Raji (cell line): ENCODE measurements around the gene RANBP1.

Source experiments
- POLR2A ChIP-seq: IDR thresholded peaks from 2 replicates; pipeline ENCODE4 v1.6.1; 2011; ENCODE audit warnings: low read depth, low read length, control low read depth; ENCODE audit not compliant: insufficient read depth

RANBP1 gene

DNA sequence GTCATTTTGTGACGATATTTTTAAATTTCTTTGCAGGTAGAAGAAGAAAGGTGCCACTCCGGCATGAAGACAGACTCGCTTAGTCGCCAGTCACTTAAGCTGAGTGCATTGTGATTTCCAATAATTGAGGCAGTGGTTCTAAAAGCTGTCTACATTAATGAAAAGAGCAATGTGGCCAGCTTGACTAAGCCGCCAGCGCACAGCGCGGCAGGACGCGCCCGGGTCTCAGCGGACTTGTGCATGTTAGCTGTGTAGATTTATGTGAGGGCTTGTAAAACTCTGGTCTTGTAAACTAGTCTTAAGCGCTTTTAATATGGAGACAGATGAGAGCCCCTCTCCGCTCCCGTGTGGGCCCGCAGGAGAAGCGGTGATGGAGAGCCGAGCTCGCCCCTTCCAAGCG lies 30.3 kb upstream of the RANBP1 start:
- TF ChIP-seq POLR2A, result no peak

DNA sequence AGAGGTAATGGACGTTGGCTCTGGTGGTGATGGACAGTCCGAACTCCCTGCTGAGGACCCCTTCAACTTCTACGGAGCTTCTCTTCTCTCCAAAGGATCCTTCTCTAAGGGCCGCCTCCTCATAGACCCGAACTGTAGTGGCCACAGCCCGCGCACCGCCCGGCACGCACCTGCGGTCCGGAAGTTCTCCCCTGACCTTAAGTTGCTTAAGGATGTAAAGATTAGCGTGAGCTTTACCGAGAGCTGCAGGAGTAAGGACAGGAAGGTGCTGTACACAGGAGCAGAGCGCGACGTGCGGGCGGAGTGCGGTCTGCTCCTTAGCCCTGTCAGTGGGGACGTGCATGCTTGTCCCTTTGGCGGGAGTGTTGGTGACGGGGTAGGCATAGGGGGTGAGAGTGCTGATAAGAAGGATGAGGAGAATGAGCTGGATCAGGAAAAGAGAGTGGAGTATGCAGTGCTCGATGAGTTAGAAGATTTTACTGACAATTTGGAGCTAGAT lies 29.8 kb upstream of the RANBP1 start:
- no peak for TF ChIP-seq POLR2A

GRCh38 chr22:20086763-20087162 lies 29.1 kb upstream of the RANBP1 start:
- TF ChIP-seq POLR2A, result no peak

DNA sequence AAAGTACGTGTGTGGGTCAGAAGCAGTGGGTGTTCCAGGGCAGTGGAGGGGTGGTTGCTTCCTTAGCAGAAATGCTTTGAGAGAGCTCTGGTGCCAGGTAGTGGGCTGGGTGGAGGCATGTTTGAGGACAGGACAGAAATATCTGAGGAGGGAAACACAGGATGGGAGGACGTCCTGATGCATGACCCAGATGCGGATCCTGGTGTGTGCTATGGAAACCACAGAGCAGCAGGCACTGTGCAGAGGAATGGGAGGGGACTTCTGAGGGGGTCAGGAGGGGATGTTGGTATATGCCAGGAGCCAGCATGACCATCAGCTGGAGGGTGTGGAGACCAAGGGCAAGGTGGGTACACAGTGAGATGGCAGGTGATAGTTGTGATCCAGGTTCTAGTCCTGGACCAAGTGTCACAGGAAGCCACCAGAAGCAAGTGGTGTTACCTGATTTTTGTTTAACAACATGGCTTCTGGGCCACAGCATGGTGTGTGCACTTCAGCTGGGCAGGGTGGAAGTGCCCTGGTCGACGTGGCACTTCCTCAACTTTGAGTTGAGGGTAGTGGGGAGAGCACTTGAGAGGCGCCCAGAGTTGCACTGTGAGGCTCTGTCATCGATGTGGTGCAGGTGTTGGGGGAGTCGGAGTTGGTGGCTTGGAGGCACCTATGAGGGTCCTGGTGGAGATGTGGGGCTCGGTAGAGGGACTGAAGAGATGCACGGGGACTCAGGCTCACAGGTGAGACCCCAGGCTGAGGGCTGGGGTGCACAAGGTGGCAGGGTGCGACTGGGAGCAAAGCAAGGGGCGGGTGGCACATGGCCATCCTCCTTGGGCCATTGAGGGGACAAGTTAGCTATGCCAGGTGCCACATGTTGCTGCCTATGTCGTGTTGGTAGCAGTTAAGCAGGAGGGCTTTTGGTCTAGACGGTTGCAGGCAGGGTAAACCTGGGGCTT lies 28.3 kb upstream of the RANBP1 start:
- no peak for TF ChIP-seq POLR2A

DNA sequence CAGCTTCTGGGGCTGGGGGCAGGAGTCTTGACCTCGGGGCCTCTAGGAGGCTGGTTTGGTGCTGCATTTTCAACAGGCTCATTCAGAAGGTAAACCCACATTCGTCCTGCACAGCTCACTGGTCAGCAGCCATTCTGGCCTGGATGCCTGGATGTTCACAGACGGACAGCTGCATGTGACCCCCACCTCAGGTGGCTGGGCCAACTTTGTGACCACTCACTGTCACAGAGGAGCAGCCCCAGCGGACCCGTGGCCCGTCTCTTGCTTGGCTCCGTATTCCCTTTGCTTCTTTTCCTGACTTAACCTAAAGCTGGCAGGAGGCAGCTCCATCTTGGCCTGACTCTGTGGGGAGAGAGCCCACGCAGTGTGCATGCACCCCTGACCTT lies 27.6 kb upstream of the RANBP1 start:
- no peak for TF ChIP-seq POLR2A

GRCh38 chr22:20089226-20089976 lies 26.5 kb upstream of the RANBP1 start:
- TF ChIP-seq POLR2A, result no peak

DNA sequence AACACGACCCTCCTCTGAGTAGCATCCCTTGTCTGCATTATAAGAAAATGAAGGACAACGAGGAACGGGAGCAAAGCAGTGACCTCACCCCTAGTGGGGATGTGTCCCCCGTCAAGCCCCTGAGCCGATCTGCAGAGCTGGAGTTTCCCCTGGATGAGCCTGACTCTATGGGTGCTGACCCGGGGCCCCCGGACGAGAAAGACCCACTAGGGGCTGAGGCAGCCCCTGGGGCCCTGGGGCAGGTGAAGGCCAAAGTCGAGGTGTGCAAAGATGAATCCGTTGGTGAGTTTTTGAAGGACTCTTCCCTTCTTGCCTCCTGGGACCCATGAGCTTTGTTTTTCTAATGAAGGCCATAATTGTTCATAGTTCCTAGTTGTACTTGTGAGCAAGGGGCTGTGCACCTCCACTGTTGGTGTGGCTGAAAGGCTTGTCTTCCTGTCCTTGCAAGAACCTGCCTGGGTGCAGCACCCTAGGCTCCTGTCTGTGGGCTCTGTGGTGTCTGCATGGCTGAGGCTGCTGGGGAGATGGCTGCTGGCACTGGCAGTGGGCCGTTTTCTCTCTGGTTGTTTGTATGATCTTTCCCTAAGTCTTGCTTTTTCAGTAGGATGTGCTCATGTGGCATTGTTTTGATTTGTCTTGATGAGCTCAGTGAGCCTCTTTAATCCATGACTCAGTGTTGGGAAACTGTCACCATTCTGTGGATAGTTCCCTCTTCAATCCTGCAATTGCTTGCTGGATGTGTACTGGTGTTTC lies 25.8 kb upstream of the RANBP1 start:
- TF ChIP-seq POLR2A, result no peak

GRCh38 chr22:20090730-20091240 lies 25.1 kb upstream of the RANBP1 start:
- TF ChIP-seq POLR2A, result no peak

- TF ChIP-seq POLR2A, result no peak
Measured at GRCh38 chr22:20091690-20092476, 24.0 kb upstream of the RANBP1 start.

DNA sequence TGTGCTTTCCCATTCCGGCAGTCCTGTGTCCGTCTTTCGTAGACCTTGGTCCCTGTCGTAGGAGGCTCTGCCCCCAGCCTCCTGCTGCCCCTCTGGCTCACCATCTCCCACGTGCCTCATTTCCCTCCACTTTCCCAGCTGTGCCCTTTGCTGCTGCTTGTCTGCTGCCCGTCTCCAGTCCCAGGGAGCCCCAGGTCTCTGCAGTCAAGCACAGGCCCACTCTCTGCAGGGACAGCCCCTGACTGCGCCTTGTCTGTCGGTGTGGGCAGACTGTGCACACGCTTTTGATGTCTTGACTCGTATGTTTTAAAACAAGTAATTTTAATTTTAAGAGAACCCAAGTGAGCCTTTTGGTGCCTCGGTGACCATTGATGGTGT lies 23.4 kb upstream of the RANBP1 start:
- no peak for TF ChIP-seq POLR2A

GRCh38 chr22:20093418-20094196 lies 22.3 kb upstream of the RANBP1 start:
- TF ChIP-seq POLR2A, result no peak

- no peak for TF ChIP-seq POLR2A
Measured at GRCh38 chr22:20094197-20094807, 21.6 kb upstream of the RANBP1 start.

- TF ChIP-seq POLR2A, result no peak
Measured at GRCh38 chr22:20095521-20095920, 20.4 kb upstream of the RANBP1 start.
